HG03045 (cell line): ENCODE measurements around the gene TRAF6.
A peak's percentile ranks its signal among the peaks of the same experiment; 100 is the strongest.

Source experiments
- ATAC-seq: cut with Tn5 transposase; IDR thresholded peaks from one replicate; pipeline ENCODE4 v1.9.1; 2021; ENCODE audit warnings: mild to moderate bottlenecking, moderate library complexity; ENCODE audit not compliant: unreplicated experiment

TRAF6 gene

DNA sequence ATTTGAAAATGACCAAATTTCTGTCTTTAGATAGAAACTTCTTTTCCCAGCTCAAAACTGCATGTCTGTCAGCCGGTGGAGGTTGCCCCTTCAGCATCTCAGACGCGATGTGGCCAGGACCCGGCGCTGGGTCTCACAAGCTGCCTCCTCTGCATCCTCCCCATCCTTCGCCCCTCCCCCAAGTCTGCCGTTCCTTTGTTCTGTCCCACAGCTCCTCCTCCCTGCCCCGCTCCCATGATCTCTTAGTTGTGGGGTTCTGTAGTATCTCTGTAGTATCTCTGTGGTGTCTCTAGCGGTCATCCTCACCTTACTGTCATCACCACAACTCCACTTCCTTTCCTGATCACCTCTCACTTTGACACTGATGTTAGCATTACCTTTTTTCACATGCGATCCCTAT, 49.9 kb downstream of the TRAF6 start:
- no peak for ATAC-seq

DNA sequence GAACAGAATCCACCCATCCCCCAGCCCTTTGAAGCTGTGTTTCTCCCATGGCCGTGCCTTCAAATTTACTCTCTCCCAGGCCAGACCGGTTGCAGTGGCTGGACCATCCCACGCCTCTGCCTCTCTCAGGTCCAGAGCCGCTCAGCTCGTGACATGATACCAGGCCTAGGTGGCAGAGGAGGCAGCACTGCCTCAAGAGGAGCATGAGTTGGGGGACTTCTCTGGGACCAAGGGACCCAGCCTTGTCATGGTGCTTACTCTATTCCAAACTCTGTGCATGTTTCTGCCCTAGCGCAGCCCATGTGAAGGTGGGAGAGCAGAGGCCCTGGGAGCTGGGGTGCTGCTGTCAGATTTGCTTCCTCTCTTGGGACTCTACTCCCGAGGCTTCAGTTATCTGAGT, 51.0 kb downstream of the TRAF6 start:
- no peak for ATAC-seq

DNA sequence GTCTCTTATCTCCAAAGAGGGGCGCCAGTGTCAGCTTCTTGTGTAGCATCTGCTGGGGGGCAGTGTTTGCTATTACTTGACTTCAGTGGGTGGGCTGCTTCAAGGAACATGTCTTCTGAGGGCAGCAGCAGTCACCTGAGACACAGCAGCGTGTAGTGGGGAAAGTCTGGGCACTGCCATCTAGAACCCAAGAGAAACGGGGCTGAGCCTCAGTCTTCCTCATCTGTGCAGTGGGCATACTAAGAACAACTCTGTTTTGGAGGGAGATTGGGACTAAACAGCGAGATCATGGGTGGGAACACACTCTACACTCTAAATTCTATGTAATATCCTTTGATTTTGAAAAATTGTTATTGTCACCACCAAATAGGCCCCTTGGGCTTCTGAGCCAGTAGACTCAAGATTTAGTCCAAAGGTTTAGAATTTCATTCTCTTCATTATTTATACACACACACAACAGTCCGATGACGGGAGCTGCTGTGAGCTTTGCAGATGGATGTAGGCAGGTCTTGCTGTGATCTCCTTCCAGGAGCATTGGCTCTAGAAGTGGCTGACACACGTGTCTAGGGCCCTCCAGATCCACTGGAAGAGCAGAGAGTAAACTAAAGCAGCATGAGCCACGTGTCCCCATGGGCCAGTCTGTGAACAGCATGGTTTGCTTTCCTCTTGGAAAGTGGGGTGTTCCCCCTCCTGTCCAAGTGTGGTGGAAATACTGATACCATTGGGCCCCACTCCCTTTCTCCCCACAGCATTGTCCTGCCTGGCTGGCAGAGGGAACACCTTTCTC, 51.8 kb downstream of the TRAF6 start:
- no peak for ATAC-seq

DNA sequence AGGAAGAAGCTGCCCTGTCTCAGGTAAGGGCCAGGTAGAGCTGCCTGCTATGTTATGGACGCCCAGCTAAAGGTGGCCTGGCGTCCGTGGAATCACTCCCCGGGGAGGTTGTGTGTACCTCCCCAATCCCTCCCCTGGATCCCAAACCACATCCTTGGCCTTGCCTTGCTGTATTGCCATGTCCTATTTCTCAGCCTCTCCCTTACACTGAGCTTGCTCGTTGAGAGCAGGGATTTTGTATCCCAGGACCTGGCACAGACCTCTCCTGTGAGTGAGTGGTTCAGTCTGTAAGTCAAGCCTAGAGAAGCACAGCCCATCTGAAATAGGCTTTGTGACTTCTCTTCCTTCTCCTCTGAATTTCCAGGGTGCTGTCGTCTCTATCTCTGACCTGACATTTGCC, 53.9 kb downstream of the TRAF6 start:
- ATAC-seq, result no peak

DNA sequence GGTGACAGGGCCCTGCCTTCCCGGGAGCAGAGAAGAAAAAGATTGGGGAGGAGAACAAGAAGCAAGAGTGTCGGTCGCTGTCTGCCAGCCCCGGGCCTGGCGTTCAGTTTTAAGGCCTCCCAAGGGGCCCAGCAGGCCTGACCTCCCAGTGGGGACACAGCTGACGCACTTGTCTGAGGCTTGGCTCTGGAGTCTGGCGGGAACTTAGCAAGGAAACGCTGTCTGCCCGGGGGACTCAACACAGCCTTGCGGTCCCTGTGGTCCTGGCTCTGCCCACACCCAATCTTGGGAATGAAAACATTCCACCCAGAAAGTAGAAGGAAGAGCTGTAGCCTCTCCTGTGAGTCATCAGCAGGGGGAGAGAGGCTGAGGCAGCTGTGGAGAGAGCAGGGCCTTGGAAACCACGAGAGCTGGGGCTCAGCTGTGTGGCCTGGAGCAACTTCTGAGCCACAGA, 54.4 kb downstream of the TRAF6 start:
- no peak for ATAC-seq

- no peak for ATAC-seq
These were observed 55.0 kb downstream of the TRAF6 start for GRCh38 chr11:36454941-36455631.

- no peak for ATAC-seq
These were observed 55.5 kb downstream of the TRAF6 start for GRCh38 chr11:36454551-36454940.

- no peak for ATAC-seq
These were observed 56.4 kb downstream of the TRAF6 start for GRCh38 chr11:36453678-36454077.

- no peak for ATAC-seq
These were observed 57.1 kb downstream of the TRAF6 start for GRCh38 chr11:36452961-36453360.

GRCh38 chr11:36452236-36452940, 57.7 kb downstream of the TRAF6 start:
- no peak for ATAC-seq

- ATAC-seq, result no peak
These were observed 58.4 kb downstream of the TRAF6 start for GRCh38 chr11:36451681-36452080.

- ATAC-seq, result no peak
These were observed 59.0 kb downstream of the TRAF6 start for GRCh38 chr11:36451045-36451444.

DNA sequence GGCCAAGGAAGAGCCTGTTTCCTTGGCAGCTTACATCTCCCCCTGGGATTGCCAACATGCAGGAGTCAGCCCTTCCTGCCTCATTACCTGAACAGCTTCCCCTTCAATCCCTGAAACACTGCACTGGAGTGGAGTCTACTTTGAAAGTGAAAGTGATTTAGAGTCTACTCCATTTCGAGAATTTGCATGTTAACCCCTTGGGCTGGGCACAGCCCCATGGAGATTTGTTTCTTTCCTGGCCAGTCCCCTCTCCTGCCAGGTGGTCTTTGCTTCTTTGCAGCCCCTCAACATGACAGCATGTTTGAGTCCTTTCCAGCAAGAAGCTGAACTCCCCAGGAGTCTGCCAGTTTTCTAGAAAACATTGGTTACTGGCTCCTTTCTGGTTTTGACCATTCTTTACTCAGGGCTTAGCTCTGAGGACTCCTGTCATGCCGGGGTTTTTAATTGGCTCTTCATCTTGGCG, 59.9 kb downstream of the TRAF6 start:
- peak; percentile 44 for ATAC-seq

DNA sequence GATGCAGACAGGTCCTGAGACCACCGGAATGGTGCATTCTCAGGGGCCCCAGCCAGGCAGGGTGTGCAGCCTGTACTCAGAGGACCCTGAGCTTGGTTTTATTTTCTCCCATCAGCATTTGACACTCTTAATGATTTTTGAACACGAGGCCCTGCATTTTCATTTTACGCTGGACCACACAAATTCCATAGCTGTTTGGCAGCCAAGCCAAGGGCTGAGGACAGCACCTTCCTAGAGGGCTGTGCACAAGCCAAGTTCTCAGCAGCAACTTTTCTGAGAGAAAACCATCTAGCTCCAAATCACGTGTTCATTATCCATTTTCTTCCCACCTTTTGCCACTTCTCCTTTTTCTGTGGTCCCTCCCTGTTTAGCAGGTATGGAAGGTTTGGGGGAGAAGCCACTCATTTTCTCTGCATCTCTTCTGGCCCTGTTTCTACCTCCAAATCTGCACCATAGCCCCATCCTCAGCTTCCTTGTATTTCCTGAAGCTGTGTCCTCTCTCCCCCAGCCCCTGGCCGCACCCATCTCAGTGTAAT, 60.4 kb downstream of the TRAF6 start:
- no peak for ATAC-seq

- no peak for ATAC-seq
These were observed 62.1 kb downstream of the TRAF6 start for GRCh38 chr11:36447947-36448346.

DNA sequence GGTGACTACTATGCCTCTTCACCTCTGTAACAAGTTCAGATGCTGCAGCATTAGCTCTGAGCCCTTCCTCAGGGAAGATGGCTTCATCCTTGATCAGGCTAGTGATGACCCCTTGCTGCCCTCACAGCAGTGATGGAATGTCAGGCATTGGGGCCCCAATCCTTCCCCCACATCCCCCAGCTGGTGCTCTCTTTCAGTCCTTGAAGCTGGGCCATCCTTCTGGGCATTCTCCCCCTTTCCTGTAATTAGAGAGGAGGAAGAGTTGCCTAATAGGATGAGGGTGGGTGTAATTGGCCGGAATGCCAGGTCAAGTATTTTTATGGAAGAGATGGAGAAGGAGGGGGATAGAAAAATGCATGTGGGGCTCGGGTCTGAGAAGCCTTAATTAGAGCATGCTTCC, 62.6 kb downstream of the TRAF6 start:
- no peak for ATAC-seq

DNA sequence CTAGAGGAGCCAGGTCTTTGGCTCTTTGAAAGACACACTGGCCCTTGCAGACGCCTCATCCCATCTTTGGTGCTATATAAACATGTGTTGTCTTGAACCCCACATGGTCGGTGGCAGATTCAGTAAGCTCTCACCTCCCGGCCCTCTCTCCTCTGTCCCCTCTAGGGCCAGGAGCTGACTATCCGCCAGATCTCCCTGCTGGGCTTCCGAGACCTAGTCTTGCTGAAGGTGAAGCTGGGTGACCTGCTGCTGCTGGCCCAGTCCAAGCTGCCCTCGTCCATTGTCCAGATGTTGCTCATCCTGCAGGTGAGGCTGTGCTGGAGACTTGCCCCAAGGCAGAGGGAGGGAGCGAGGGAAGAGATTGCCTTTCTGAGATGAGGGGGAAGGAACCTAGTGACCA, 63.9 kb downstream of the TRAF6 start:
- ATAC-seq, result no peak

DNA sequence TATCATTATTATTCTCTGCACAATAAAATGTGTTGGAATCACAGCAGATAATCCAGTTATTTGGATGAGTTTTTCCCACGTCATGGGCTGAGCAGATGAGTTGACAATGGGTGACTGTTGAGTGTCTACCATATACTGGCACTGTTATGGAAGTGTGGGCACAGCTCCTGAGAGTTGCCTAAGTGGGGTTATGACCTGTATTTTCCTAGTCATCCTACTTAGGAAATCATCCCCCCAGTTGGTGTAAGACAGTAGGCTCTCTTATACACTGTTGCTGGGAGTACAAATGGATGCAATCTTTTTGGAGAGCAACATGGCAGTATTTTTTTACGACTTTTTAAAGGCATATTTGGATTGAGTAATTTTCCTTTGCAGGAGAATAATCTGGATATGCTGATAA, 66.4 kb downstream of the TRAF6 start:
- ATAC-seq, result no peak

GRCh38 chr11:36441610-36442208, 68.4 kb downstream of the TRAF6 start:
- ATAC-seq, result peak; percentile 85

DNA sequence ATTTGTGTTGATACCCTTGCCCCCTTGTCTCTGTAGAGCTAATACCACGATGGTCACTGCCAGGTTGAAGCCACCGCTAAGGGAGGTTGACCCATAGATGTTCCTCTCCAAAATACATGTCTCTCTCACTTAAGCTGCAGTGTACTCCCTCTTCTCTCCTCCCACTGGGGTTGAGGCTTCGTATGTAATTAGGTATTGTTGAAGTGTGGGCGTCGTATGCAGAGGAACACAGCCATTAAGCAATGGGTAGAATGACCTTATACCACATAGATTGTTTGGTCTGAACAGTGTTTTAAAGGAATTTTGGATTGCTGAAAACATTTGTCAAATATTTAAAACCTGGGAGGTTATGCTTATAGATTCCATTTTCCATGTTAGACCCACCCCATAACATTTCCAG, 71.9 kb downstream of the TRAF6 start:
- no peak for ATAC-seq

GRCh38 chr11:36437413-36437812, 72.7 kb downstream of the TRAF6 start:
- no peak for ATAC-seq
